Non-pigmented ciliary epithelial cell (primary cell): ENCODE measurements around the gene GTF2F2.
"Not testable (repeated sequence)": the region's sequence is repeated elsewhere in the genome, so short reads cannot be mapped to it uniquely, and the experiment has no call there.

Experiments used
- DNase-seq: peaks from one replicate; pipeline ENCODE4 v3.0.0-alpha.2; 2010; ENCODE audit warnings: low read depth

Gene GTF2F2

DNA sequence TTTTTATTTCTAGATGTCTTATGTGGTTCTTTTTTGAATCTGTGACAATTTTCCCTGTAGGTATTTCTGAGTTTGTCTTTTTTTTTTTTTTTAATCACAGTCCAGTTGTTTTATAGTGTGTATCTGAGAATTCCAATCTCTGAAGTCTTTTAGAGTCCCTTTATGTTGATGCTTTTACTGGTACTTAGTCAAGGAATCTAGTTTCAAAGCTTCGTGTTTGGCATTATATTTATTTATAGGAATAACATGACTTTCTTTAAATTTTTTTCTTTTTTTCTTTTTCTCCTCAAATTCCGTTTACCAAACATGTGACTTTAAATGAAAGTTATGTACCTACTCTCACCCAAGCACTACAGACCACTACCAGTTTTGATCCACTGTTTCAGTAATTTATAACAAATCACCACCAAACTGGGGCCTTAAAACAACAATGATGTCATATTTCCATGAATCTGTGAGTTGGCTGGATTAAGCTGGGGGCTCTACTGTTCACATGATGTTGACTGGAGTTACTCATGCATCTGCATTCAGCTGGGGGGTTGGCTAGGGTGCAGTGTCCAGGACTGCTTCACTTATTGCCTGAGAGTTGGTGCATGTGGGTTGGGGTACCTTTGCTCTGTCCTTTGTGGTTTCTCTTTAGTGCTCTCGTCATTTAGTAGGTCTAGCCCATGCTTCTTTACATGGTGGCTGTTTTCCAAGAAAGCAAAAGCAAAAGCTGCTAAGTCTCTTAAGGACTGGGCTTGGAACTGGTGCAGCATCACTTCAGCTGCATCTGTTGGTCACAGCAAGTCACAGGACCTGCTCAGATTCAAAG is 58.2 kb downstream of the GTF2F2 start:
- DNase-seq, result peak; percentile 76

DNA sequence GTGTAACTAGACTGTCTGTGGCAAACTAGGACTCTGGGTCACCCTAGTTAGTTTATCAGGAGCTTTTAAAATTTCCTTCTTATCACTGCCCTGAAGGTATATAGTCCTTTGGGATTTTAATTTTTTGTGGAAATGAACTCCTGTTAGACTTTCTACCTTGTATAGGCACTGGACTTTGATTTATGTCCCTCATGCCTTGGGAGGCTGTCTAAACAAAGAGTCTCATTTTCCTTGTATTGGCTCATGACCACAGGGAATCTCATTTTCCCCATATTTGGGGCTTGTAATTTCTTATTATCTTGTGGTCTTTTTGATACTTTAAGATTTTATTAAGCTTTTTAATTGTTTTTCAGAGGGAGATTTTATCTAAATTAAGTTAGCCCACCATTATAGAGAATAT is 59.1 kb downstream of the GTF2F2 start:
- DNase-seq, result no peak

DNA sequence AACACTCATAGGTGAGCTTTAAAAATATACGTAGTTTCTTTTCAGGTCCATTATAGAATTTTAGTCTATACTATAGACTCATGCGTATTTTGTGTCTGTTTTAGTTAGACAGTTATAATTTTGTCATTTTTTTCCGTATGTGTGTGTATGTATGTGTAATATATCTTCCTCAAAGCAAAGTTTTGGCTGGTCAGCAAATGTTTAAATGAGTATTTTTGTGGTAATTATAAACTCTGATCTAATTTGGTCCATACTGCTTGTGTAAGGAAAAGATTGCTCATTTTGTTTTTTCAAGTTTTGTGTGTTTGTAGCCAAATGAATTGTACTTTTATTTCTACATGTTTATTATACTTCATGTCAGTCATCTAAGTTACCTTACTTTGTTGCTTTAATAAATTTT is 60.0 kb downstream of the GTF2F2 start:
- no peak for DNase-seq

DNA sequence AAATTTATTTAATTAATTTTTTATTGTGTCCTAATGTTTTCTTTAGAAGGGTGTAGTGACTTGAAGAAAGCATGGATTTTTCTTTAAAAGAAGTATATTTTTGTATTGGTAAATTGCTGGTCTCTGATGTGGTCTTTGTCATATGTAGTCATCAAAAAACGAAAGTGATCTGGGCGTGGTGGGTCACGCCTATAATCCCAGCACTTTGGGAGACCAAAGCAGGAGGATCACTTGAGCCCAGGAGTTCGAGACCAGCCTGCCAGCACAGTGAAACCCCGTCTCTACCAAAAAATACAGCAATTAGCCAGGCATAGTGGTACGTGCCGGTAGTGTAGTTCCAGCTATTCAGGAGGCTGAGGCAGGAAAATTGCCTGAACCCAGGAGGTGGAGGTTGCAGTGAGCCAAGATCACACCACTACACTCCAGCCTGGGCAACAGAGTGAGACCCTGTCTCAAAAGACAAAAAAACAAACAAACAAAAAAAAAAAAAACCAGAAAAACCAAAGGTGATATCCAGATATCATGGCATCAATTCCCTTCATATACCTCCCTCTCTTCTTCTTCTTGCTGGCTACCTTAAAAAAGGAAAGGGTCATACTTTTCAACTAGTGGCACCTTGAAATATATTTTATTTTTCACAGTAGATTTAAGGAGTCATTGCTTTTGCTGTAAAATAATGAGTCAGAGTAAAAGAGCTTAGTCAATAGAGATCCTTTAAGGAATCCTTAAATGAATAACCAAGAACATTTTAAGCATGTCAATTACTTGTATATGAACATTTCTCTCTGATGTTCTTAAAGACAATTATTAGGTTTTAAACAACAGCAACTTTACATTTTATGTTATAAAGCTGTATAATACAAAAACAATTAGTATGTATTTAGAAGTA is 60.6 kb downstream of the GTF2F2 start:
- no peak for DNase-seq

DNA sequence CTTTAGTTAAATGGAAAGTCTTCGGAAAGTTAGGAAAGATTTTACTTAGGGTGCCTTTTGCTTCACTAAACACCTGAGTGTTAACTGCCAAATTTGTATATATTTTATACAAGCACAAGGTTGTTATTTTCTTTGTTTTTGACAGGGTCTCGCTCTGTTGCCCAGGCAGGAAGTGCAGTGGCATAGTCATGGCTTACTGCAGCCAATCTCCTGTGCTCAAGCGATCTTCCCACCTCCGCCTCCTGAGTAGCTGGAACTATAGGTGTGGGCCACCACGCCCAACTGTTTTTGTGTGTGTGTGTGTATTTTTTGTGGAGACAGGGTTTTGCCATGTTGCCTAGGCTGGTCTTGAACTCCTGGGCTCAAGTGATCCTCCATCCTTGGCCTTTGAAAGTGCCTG is 64.4 kb downstream of the GTF2F2 start:
- DNase-seq, result no peak

DNA sequence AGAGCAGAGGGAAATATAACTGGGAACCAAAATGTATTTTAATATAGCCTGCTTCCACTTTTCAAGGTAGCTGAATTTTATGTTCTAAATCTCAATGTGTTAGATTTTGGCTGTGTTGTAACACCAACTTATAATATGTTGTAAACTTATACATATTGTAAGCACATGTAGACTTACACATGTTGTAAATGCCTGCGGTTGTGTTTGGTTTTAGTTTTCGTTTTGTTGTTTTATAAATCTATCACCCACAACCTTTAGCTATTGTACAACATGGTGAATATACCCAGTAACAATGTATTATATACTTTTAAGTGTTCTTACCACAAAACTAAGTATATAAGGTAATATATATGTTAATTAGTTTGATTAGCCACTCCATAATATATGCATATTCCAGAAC is 65.0 kb downstream of the GTF2F2 start:
- no peak for DNase-seq

DNA sequence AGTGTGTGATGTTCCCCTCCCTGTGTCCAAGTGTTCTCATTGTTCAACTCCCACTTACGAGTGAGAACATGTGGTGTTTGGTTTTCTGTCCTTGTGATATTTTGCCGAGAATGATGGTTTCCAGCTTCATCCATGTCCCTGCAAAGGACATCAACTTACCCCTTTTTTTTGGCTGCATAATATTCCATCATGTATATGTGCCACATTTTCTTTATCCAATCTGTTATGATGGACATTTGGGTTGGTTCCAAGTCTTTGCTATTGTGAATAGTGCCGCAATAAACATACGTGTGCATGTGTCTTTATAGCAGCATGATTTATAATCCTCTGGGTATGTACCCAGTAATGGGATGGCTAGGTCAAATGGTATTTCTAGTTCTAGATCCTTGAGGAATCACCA is 68.8 kb downstream of the GTF2F2 start:
- not testable (repeated sequence) for DNase-seq

DNA sequence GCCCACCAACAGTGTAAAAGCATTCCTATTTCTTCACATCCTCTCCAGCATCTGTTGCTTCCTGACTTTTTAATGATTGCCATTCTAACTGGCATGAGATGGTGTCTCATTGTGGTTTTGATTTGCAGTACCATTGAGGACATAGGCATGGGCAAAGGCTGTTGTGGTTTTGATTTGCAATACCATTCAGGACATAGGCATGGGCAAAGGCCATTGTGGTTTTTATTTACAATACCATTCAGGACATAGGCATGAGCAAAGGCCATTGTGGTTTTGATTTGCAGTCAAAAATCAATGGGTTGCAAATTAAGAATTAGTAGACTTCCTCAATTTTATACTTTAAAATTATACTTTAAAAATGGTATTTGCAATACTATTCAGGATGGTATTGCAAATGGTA is 69.2 kb downstream of the GTF2F2 start:
- not testable (repeated sequence) for DNase-seq

DNA sequence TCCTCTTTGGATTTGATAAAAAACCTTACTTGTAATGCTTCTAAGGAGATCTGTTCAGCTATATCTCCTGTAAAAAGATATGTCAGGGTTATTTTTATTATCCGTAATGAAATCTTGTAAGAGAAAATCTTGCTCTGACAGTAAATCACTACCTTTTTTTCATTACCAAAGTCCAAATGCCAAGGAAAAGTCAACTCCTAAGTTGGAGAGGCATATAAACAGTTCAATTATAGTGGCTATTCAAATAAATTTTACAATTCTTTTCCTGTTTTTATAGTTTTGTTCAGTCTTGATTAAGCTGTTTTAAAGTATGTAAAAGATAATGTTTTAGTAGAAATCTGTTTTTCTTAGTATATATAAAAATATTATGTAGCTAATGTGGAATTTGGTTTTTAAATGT is 71.6 kb downstream of the GTF2F2 start:
- no peak for DNase-seq

DNA sequence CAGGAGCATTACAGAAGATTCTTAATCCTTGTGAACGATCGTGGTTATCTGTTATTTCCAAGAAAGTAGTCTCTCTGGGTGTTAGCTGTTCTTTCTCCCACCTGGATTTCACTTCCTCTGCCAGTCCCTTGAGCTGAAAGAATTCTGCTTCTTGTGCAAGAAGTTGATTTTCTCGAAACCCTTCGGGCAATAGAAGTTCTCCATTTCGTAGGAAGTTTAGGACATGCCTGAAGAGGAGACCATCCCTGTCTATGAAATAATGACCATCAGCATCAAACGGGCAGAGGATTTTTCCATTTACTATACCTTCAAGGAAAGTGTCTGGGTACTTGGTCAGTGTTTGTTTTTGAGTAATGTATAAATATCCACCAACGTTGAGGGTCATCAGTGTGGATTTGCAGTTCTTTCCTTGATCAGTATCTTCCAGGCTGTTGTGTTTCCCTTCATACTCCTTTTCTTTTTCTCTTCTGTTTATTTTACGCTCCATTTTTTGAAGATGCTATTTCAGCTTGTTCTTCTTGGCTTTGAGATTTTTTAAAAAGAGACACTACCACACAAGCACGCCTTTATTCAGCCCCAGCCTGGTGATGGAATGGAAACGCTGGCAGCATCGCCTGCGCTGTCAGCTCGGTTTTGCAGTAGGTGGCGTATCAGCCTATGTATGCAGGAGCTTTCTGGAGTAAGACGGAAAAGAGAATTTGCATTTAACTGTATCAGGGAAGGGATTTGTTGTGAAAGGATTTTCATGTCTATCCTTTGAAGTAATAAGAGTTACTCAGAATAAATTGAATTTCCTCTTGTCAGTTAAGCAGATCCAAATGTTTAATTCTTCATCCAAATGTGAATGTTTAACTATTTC is 74.0 kb downstream of the GTF2F2 start:
- no peak for DNase-seq

DNA sequence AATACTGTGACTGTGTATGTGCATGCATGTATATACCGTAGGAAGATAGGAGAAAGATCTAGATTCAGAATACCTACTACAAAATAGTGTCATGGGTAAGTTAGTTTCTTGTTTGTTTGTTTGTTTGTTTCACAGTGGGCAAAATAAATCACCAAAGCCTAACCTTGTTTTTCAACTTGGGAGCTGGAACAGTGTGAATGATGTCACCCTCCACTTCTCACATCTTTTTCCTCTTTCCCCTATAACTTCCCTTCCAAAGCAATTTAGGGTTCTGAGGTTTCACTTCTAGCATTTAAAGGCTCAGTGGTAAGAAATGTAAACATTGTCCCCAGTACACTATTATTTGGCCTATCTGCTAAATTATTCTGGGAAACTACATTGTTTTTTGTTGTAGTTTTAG is 75.1 kb downstream of the GTF2F2 start:
- DNase-seq, result no peak

DNA sequence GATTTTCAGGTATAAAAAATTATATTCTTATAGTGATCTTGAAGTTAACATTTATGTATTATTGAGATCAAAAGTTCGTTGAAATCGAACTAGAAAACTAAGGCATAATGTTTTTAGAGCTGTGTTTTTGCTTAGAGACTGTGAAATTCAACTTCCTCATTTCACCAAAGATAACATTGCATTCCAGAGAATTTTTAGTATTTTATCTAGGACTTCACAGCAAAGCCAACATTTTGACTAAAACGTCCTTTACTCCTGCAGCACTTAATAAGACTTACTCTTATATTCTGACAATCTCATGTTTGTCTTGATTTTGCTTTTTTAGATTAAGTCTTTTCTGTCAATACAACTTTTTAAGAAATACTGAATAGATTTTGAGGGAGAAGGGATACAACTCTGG is 75.8 kb downstream of the GTF2F2 start:
- DNase-seq, result no peak

DNA sequence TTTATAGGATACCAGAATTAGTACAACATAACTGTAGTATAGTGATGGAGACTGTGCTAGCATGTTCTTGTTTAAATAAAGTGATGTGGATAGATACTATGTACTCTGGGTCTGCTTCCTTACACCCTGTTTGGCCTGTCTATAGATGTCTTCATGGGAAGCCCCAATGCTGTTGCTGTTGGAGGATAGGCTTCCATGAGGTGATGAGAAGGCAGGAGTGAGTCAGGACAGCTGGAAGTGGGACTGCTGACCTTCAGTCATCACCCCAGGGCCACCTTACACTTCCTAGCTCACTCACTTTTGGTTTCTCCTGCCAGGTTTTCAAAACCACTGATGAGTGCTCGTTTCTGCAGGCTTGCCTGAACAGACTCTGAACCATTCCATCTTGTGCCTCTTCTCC is 76.3 kb downstream of the GTF2F2 start:
- DNase-seq, result no peak

DNA sequence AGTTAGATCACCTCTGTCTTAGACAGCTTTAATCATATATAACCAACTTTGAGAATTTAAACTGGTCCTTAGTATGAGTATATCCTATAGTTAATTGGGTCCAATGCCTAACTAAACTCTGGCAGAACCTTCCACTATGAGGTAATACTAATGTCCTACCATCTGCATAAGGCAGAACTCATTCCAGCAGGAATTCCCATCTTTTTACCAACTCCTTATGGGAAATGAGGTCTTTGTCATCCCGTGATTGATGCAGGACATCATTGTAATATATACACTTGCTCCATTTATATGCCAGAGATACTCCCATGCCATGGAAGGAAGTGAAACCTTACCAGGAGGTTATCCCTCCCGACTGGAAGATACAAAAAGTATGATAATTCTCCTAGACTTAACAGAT is 77.7 kb downstream of the GTF2F2 start:
- no peak for DNase-seq

DNA sequence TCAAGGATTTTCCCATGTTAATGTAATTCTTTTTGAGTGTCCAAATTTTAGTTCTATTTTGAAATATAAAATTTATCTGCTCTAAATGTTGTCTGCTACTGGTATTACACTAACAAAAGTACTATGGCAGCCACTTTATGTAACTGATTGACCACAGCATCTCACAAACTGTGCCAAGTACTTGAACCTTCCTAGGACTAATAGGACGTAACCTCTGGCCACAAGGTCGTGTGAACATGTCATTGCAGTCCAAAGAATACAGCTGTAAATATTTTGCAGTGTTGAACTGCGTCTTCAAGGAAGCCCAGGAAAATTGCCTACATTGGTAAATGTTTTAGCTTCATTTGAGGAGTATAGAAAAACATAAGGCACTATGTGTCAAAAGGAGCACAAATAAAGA is 78.6 kb downstream of the GTF2F2 start:
- DNase-seq, result no peak

DNA sequence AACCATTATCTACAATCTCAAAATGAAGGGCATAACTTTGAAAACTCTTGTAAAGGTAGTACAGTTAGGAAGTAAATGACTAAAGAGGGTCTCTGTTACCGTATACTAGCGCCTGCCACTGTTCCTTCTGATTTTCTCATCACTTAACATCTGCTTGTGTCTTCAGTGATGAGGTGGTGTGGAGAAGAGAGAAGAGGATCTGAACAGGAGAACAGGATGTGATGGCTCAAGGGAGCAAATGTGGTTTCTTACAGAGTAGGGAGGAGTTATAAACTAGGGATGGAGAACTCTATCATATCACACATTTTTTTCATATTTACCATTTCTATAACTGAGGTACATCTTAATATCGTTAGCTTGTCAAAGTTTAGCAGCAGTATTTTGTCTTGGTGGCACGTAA is 79.4 kb downstream of the GTF2F2 start:
- DNase-seq, result no peak

DNA sequence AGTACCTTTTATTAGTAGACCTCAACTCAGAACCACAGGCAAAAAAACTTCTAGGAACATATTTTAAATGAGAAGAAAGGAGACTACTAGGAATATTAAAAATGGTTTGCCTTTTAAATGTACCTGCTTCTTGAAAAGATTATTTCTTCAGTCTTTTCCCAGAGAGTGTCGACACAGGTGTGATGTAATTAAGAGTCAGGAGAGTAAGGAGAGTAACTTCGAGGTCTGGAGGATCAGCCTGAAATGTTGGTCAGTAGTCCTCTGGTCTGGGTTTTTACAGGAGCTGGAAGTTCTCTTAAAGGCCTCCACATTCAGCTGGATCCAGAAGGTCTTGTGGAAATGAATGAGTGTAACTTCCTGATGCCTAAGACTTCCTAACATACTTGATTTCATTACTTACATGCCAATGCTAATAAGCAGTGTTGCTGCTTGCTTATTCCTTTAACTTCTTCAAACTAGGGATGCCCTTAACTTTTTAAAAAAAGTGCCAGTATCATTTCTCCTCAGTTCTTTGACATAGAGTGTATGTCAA is 80.5 kb downstream of the GTF2F2 start, which contains the start of gene KCTD4:
TSS of gene KCTD4 (minus strand) at position 345 of the 532 bp plus-strand sequence. CDS start 6,478 bp downstream, outside the sequence.
- no peak for DNase-seq

DNA sequence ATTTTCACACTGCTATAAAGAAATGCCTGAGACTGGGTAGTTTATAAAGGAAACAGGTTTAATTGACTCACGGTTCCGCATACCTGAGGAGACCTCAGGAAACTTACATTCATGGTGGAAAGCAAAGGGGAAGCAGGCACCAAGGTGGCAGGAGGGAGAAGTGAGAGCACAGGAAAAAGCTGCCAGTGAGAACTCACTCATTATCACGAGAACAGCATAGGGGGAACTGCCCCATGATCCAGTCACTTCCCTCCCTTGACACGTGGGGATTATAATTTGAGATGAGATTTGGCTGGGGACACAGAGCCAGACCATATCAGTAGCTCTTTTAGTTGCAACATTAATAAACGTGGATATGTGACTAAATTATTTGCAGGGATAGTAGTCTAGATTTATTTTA is 84.8 kb downstream of the GTF2F2 start:
- no peak for DNase-seq

DNA sequence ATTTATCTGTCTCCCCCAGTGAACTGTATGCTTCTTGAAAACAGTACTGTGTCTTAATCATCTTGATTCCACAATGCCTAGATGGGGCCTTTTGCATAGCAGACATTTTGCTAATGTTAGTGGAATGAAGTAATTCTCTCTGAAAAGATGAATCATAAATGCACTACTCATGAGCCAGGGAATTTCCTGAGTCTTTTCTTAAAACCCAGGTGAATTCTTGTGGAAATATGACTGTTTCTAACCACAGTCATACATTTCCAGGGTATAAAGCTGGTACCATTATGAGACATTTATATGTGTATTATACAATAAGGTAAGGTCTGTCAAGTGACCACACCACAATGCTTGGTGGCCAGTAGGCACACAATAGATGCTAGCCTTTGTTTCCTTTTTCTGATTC is 86.0 kb downstream of the GTF2F2 start:
- DNase-seq, result peak; percentile 89

DNA sequence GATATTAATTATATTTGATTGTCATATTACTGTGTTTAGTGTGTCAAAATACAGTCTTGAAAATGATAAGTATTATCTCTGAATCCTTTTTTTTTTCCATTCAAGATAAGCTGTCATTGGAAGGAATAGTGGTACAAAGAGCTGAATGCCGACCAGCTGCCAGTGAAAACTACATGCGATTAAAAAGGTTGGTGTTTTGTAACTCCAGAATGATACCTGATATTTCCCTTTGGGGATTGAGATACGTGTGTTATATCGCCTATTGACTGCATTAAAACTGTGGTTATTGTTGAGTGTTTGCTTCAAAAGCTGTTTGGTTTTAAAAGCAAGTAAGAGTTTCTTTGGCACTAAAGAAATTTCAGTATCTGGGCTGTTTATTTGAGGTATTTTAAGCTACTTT is 87.0 kb downstream of the GTF2F2 start:
- no peak for DNase-seq

DNA sequence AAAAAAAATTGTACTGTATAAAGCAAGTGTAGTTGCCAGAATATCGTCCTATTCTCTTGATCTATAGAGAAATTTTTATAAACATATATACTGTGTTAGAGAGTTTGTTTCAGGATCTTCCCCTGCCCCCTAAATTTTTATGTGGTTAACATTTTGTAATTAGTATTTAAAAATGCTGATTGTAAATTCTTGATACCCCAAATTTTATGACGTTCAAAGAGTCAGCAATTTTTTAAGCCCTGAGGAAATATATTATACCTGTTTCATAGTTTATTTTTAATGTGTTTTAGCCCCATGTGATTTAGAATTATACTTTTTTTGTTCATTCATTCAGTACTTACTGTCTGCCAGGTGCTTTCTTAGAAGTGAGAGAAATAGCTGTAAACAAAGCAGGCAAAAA is 87.8 kb downstream of the GTF2F2 start:
- DNase-seq, result no peak

DNA sequence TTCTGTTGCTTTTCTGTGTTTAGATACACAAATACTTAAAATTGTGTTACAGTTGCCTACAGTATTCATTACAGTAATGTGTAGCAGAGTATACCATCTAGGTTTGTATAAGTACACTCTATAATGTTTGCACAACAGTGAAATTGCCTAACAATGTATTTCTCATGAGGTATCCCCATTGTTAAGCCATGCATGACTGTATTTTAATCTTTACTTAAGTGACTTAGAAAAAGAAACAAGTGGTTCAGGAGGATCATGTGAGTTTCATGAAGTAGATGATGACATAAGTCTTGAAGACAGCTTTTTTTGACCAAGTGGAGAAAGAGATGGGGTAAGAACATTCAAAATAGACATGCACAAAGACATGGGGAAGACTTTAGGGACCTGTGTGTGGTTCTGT is 88.9 kb downstream of the GTF2F2 start:
- DNase-seq, result peak; percentile 27
